ENCODE measurements around the gene GALNT6. TPM values are rescaled to one million over a fixed set of nuclear protein-coding genes. Genes with fewer than 3 reads are reported as not detected.

GALNT6 gene
- total RNA-seq, 1 experiment from 2014 or later: 9.8 TPM

DNA sequence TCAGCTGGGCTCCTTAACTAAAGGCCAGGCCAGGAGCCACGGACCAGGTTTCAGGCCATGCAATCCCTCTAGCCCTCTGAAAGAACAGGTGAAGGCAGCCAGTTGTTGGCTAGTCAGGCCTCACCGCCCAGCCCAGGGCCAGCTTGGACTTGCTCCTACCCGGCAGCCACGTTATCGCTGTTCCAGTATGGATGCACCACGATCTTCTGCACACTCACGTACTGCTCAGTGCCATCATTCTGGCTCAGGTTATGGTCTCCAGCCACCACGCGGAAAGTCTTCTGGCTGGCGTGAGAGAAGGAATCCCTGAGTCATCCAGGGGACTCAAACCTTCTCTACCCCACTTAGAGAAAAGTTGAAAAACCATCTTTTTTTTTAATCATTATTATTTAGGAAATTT, 48.8 kb downstream of the GALNT6 start:
- H2BK120ac ChIP-seq (ENCODE audit: low read depth, low read length, poor library complexity, severe bottlenecking): no peak overlapping the region
- H3K79me2 ChIP-seq (ENCODE audit: insufficient read depth, low read length): no peaks in the 10 kb centered on the region
- WGBS (ENCODE audit: extremely low coverage, insufficient read length, low lambda C conversion rate): no CpG with 5 or more reads among the region's 10 CpGs
- H3K23ac ChIP-seq (ENCODE audit: insufficient read length, low read depth, low read length): no peak overlapping the region
- Mint-ChIP-seq H3K27ac (no peak overlapping the region), H3K4me3 (no peak overlapping the region), H3K27me3 (ENCODE audit: low read depth) (no peaks in the 10 kb centered on the region; the same call in 1 of the 2 replicates), H3K9me3 (no peaks in the 10 kb centered on the region), H3K4me1 (peaks cover 12% of the 10 kb centered on the region in 2 experiments), H3K36me3 (ENCODE audit: insufficient read depth in 1 of 3, low read depth in 3 of 3) (no peaks in the 10 kb centered on the region)
- H2BK20ac ChIP-seq (ENCODE audit: low read depth, low read length, poor library complexity, severe bottlenecking): no peak overlapping the region
- no peak overlapping the region for H4K5ac ChIP-seq (ENCODE audit: insufficient read length, low read depth, low read length)
- H3K14ac ChIP-seq (ENCODE audit: insufficient read depth, low read length): no peak overlapping the region
- H2AFZ ChIP-seq (ENCODE audit: low read length): no peak overlapping the region
- no peaks in the 10 kb centered on the region for H3K27me3 ChIP-seq (ENCODE audit: insufficient read depth, low read length)
- H3T11ph ChIP-seq (ENCODE audit: low read length): no peak overlapping the region
- no peak overlapping the region for H2AK5ac ChIP-seq (ENCODE audit: insufficient read length, low read length)
- H4K91ac ChIP-seq (ENCODE audit: insufficient read length, low read depth, low read length): no peak overlapping the region
- H2BK15ac ChIP-seq (ENCODE audit: low read depth, low read length): no peak overlapping the region
- no peak overlapping the region for H3K9ac ChIP-seq (ENCODE audit: extremely low read depth, insufficient read length, low read length)
- H3K56ac ChIP-seq (ENCODE audit: insufficient read length, low read depth, low read length): no peak overlapping the region
- no peak overlapping the region for H3K4me2 ChIP-seq (ENCODE audit: insufficient read depth, insufficient read length, low read length)
- H4K20me1 ChIP-seq (ENCODE audit: control insufficient read depth, insufficient read depth, insufficient read length): no peaks in the 10 kb centered on the region
- no peaks in the 10 kb centered on the region for H3K79me1 ChIP-seq (ENCODE audit: insufficient read depth, low read depth, low read length, poor library complexity, severe bottlenecking)
- no peak for DNase-seq
- H2BK12ac ChIP-seq (ENCODE audit: insufficient read length, low read depth, low read length): no peak overlapping the region
- no peak overlapping the region for H4K8ac ChIP-seq (replicated peaks; ENCODE audit: insufficient read length, low read depth, low read length)
- no peak overlapping the region for H3K18ac ChIP-seq (ENCODE audit: insufficient read length, low read depth, low read length)
- no peak overlapping the region for H3K4ac ChIP-seq (ENCODE audit: low read depth, low read length)
- no peak overlapping the region for H2BK5ac ChIP-seq (ENCODE audit: insufficient read length, low read length)
- no peaks in the 10 kb centered on the region for H3K4me1 ChIP-seq (ENCODE audit: insufficient read depth, low read length)
- H3K27ac ChIP-seq (ENCODE audit: insufficient read length, low read depth, low read length): no peak overlapping the region
- TF ChIP-seq, protein P1, sequence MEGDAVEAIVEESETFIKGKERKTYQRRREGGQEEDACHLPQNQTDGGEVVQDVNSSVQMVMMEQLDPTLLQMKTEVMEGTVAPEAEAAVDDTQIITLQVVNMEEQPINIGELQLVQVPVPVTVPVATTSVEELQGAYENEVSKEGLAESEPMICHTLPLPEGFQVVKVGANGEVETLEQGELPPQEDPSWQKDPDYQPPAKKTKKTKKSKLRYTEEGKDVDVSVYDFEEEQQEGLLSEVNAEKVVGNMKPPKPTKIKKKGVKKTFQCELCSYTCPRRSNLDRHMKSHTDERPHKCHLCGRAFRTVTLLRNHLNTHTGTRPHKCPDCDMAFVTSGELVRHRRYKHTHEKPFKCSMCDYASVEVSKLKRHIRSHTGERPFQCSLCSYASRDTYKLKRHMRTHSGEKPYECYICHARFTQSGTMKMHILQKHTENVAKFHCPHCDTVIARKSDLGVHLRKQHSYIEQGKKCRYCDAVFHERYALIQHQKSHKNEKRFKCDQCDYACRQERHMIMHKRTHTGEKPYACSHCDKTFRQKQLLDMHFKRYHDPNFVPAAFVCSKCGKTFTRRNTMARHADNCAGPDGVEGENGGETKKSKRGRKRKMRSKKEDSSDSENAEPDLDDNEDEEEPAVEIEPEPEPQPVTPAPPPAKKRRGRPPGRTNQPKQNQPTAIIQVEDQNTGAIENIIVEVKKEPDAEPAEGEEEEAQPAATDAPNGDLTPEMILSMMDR (conservative IDR thresholded peaks at IDR 0.05): no peak
- no peaks in the 10 kb centered on the region for H3K23me2 ChIP-seq (ENCODE audit: insufficient read length, low read depth, low read length, poor library complexity, severe bottlenecking)
- H3K9me3 ChIP-seq (ENCODE audit: control insufficient read depth, low read depth, low read length): no peaks in the 10 kb centered on the region

Measured in H9 (cell line).